ENCODE results near the gene OPCML.

- no peak for TF ChIP-seq CTCF (conservative IDR thresholded peaks at IDR 0.05; ENCODE audit: low read depth, low read length)
- TF ChIP-seq EZH2 (IDR thresholded peaks at IDR 0.05; ENCODE audit: low read length, unreplicated experiment): no peak
Measured at GRCh38 chr11:132466983-132467382, 1065.3 kb downstream of the OPCML start.

Data from PC-3 (cell line).